ENCODE measurements around the gene OR10G3. TPM values are rescaled to one million over a fixed set of nuclear protein-coding genes. Genes with fewer than 3 reads are reported as not detected.
"Not testable (repeated sequence)": the region's sequence is repeated elsewhere in the genome, so short reads cannot be mapped to it uniquely, and the experiment has no call there.

OR10G3 gene
- total RNA-seq, 1 experiment from 2014 or later, result not detected

GRCh38 chr14:21614240-21614639 is 34.4 kb upstream of the OR10G3 start:
- Histone ChIP-seq H3K4me1 (no peaks in the 10 kb centered on the region), H3K4me3 (ENCODE audit: low read depth, low read length) (no peak overlapping the region), H3K9me3 (no peaks in the 10 kb centered on the region), H3K36me3 (ENCODE audit: control insufficient read depth, insufficient read depth, low read length) (no peaks in the 10 kb centered on the region), H3K27me3 (replicated peaks; ENCODE audit: control insufficient read depth, insufficient read depth, low read length) (no peaks in the 10 kb centered on the region)
- intact Hi-C loops (cut with micrococcal nuclease; ENCODE audit: unreplicated experiment), result no loop called here
- DNase-seq, result peak in 1 of 2 experiments; percentile 9
- no peak for TF ChIP-seq CTCF (IDR thresholded peaks at IDR 0.05; ENCODE audit: insufficient read depth in 1 of 2, low read depth in 1 of 2, low read length in 1 of 2, severe bottlenecking in 1 of 2, unreplicated experiment in 1 of 2)
- Mint-ChIP-seq H3K4me3 (ENCODE audit: unreplicated experiment) (no peak overlapping the region), H3K27me3 (ENCODE audit: insufficient read depth, unreplicated experiment) (no peaks in the 10 kb centered on the region), H3K27ac (ENCODE audit: unreplicated experiment) (no peak overlapping the region), H3K4me1 (ENCODE audit: low read depth, unreplicated experiment) (peaks cover 7% of the 10 kb centered on the region), H3K36me3 (ENCODE audit: insufficient read depth, unreplicated experiment) (no peaks in the 10 kb centered on the region), H3K9me3 (ENCODE audit: unreplicated experiment) (no peaks in the 10 kb centered on the region)
- no TSS peak for BruUV-seq (replicated peaks)
- CTCF ChIA-PET, result interaction anchor here (0.7 kb wide), 1 partner anchor 140 kb away, joined by 4 read pairs; no protein-coding TSS in a partner anchor
- POLR2A ChIA-PET, result no interaction called here

GRCh38 chr14:21612324-21612723 is 32.4 kb upstream of the OR10G3 start:
- no peaks in the 10 kb centered on the region for H3K9me3 ChIP-seq
- peak in 1 of 2 experiments; percentile 21 for TF ChIP-seq CTCF (IDR thresholded peaks at IDR 0.05; ENCODE audit: insufficient read depth in 1 of 2, low read depth in 1 of 2, low read length in 1 of 2, severe bottlenecking in 1 of 2, unreplicated experiment in 1 of 2)
- BruUV-seq (replicated peaks), result no TSS peak
- ChIA-PET CTCF (no interaction called here), POLR2A (no interaction called here)
- no peak overlapping the region for H3K4me3 Mint-ChIP-seq (ENCODE audit: unreplicated experiment)
- peak in 1 of 2 experiments; percentile 5 for DNase-seq
- peaks cover 7% of the 10 kb centered on the region for H3K4me1 Mint-ChIP-seq (ENCODE audit: low read depth, unreplicated experiment)
- H3K4me3 ChIP-seq (ENCODE audit: low read depth, low read length), result no peak overlapping the region
- H3K9me3 Mint-ChIP-seq (ENCODE audit: unreplicated experiment), result no peaks in the 10 kb centered on the region
- no peaks in the 10 kb centered on the region for H3K36me3 Mint-ChIP-seq (ENCODE audit: insufficient read depth, unreplicated experiment)
- no peaks in the 10 kb centered on the region for H3K27me3 Mint-ChIP-seq (ENCODE audit: insufficient read depth, unreplicated experiment)
- H3K27ac Mint-ChIP-seq (ENCODE audit: unreplicated experiment), result no peak overlapping the region
- no peaks in the 10 kb centered on the region for H3K4me1 ChIP-seq
- no peaks in the 10 kb centered on the region for H3K36me3 ChIP-seq (ENCODE audit: control insufficient read depth, insufficient read depth, low read length)
- intact Hi-C loops (cut with micrococcal nuclease; ENCODE audit: unreplicated experiment), result no loop called here
- no peaks in the 10 kb centered on the region for H3K27me3 ChIP-seq (replicated peaks; ENCODE audit: control insufficient read depth, insufficient read depth, low read length)

GRCh38 chr14:21602181-21602580 is 22.3 kb upstream of the OR10G3 start:
- H3K4me3 Mint-ChIP-seq (ENCODE audit: unreplicated experiment); H3K27me3 ChIP-seq (replicated peaks; ENCODE audit: control insufficient read depth, insufficient read depth, low read length); BruUV-seq (replicated peaks); H3K36me3 ChIP-seq (ENCODE audit: control insufficient read depth, insufficient read depth, low read length); DNase-seq; H3K4me3 ChIP-seq (ENCODE audit: low read depth, low read length); intact Hi-C loops (cut with micrococcal nuclease; ENCODE audit: unreplicated experiment); H3K4me1 Mint-ChIP-seq (ENCODE audit: low read depth, unreplicated experiment); H3K9me3 ChIP-seq; POLR2A ChIA-PET; H3K4me1 ChIP-seq; H3K27me3 Mint-ChIP-seq (ENCODE audit: insufficient read depth, unreplicated experiment); H3K9me3 Mint-ChIP-seq (ENCODE audit: unreplicated experiment); H3K27ac Mint-ChIP-seq (ENCODE audit: unreplicated experiment); H3K36me3 Mint-ChIP-seq (ENCODE audit: insufficient read depth, unreplicated experiment); CTCF ChIA-PET: not testable (repeated sequence)

- BruUV-seq (replicated peaks), result no TSS peak
- intact Hi-C loops (cut with micrococcal nuclease; ENCODE audit: unreplicated experiment), result no loop called here
- no peak for TF ChIP-seq CTCF (IDR thresholded peaks at IDR 0.05; ENCODE audit: insufficient read depth in 1 of 2, low read depth in 1 of 2, low read length in 1 of 2, severe bottlenecking in 1 of 2, unreplicated experiment in 1 of 2)
Observed at GRCh38 chr14:21589317-21589716, 9.4 kb upstream of the OR10G3 start.

More at GRCh38 chr14:21589317-21589716, 9.4 kb upstream of the OR10G3 start:
- POLR2A ChIA-PET, result no interaction called here
- Mint-ChIP-seq H3K27ac (ENCODE audit: unreplicated experiment) (no peak overlapping the region), H3K4me3 (ENCODE audit: unreplicated experiment) (no peak overlapping the region), H3K4me1 (ENCODE audit: low read depth, unreplicated experiment) (no peaks in the 10 kb centered on the region), H3K36me3 (ENCODE audit: insufficient read depth, unreplicated experiment) (no peaks in the 10 kb centered on the region), H3K27me3 (ENCODE audit: insufficient read depth, unreplicated experiment) (peaks cover 6% of the 10 kb centered on the region), H3K9me3 (ENCODE audit: unreplicated experiment) (peaks cover 21% of the 10 kb centered on the region)
- no peak overlapping the region for H3K4me3 ChIP-seq (ENCODE audit: low read depth, low read length)
- no peaks in the 10 kb centered on the region for H3K27me3 ChIP-seq (replicated peaks; ENCODE audit: control insufficient read depth, insufficient read depth, low read length)
- DNase-seq, result no peak
- CTCF ChIA-PET, result no interaction called here
- H3K9me3 ChIP-seq, result peaks cover 6% of the 10 kb centered on the region; the same call in 1 of the 2 replicates
- no peaks in the 10 kb centered on the region for H3K36me3 ChIP-seq (ENCODE audit: control insufficient read depth, insufficient read depth, low read length)
- no peaks in the 10 kb centered on the region for H3K4me1 ChIP-seq
